Measurements from ENCODE around the gene ZMIZ1. TPM values are rescaled to one million over a fixed set of nuclear protein-coding genes. Genes with fewer than 3 reads are reported as not detected.

The ZMIZ1 gene
- total RNA-seq, 2 experiments from 2014 or later, result 27.3 to 28.2 TPM

DNA sequence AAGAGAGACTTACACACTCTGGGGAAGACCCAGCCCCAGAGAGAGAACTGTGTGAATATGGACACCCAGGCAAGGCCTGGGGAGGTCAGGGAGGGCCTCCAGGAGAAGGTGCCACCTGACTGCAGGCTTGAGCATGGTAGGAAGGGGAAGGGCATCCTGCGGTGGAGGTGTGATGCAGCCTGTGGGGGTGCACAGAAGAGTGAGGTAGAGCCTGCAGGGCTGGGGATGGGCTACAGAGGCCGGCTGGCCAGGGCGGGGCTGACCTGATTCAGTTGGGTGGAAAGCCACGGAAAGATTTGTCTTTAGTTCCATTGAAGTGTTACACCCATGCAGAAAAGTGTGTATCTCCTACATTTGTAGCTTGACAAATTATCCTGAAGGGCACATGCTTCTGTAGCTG, 47.6 kb downstream of the ZMIZ1 start:
- Mint-ChIP-seq H3K27ac (no peak overlapping the region), H3K4me1 (peaks cover 28% of the 10 kb centered on the region), H3K36me3 (no peaks in the 10 kb centered on the region), H3K9me3 (no peaks in the 10 kb centered on the region), H3K4me3 (no peak overlapping the region), H3K27me3 (no peaks in the 10 kb centered on the region)
- no peak for DNase-seq

GRCh38 chr10:79116801-79117723, 48.3 kb downstream of the ZMIZ1 start:
- Mint-ChIP-seq H3K27me3 (no peaks in the 10 kb centered on the region), H3K4me3 (no peak overlapping the region), H3K4me1 (peaks cover 28% of the 10 kb centered on the region)

GRCh38 chr10:79118286-79119202, 49.8 kb downstream of the ZMIZ1 start:
- H3K4me1 Mint-ChIP-seq, result peaks cover 26% of the 10 kb centered on the region
- H3K27ac Mint-ChIP-seq, result no peak overlapping the region
- H3K27me3 Mint-ChIP-seq, result no peaks in the 10 kb centered on the region
- no peak for DNase-seq
- no peaks in the 10 kb centered on the region for H3K36me3 Mint-ChIP-seq
- no peak overlapping the region for H3K4me3 Mint-ChIP-seq
- no peaks in the 10 kb centered on the region for H3K9me3 Mint-ChIP-seq

More at GRCh38 chr10:79116801-79117723, 48.3 kb downstream of the ZMIZ1 start:
- DNase-seq, result no peak
- Mint-ChIP-seq H3K27ac (no peak overlapping the region), H3K36me3 (no peaks in the 10 kb centered on the region), H3K9me3 (no peaks in the 10 kb centered on the region)

DNA sequence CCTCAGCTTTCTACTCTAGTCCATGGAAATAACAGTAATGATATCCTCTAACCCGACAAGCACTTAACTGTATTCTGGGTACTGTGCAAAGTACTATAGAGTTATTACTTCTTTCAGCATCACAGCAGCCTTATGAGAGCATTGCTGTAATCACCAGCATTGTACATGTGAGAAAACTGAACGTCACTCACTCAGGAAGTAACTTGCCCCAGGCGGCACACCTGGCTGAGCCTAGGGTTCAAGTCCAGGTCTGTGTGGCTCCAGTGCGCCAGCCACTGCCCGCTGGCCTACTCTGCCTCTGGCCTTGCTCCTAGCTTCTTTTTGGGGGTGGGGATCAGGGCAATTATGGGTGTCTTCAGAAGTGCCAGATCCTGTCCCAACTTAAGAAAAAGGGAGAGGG, 50.5 kb downstream of the ZMIZ1 start:
- H3K36me3 Mint-ChIP-seq, result no peaks in the 10 kb centered on the region
- H3K27me3 Mint-ChIP-seq, result no peaks in the 10 kb centered on the region
- H3K9me3 Mint-ChIP-seq, result no peaks in the 10 kb centered on the region
- no peak overlapping the region for H3K4me3 Mint-ChIP-seq
- no peak overlapping the region for H3K27ac Mint-ChIP-seq
- no peak for DNase-seq
- H3K4me1 Mint-ChIP-seq, result peaks cover 21% of the 10 kb centered on the region

GRCh38 chr10:79123547-79123963, 54.8 kb downstream of the ZMIZ1 start:
- peaks cover 2% of the 10 kb centered on the region for H3K4me1 Mint-ChIP-seq
- no peak overlapping the region for H3K27ac Mint-ChIP-seq
- H3K36me3 Mint-ChIP-seq, result no peaks in the 10 kb centered on the region
- no peak overlapping the region for H3K4me3 Mint-ChIP-seq
- no peaks in the 10 kb centered on the region for H3K27me3 Mint-ChIP-seq
- H3K9me3 Mint-ChIP-seq, result no peaks in the 10 kb centered on the region
- no peak for DNase-seq

DNA sequence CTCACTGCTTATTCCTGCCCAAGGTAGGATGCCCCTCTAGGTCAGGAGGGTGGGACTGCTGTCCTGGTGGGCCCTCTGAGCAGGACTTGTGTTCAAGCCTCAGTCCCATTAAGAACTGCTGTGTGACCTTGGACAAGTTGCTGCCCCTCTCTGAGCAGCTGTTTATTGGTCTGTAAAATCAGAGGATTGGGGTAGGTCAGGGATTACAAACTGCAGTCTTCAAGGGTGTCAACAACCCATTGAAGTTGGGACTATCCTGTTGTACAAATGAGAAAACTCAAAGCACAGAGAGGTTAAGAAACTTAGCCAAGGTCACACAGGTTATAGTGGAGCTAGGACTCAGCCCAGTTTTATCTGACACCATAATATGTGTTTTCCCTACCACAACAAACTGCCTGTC, 55.3 kb downstream of the ZMIZ1 start:
- no peaks in the 10 kb centered on the region for H3K36me3 Mint-ChIP-seq
- H3K4me1 Mint-ChIP-seq, result peaks cover 2% of the 10 kb centered on the region
- no peaks in the 10 kb centered on the region for H3K27me3 Mint-ChIP-seq
- H3K9me3 Mint-ChIP-seq, result no peaks in the 10 kb centered on the region
- no peak for DNase-seq
- H3K27ac Mint-ChIP-seq, result no peak overlapping the region
- H3K4me3 Mint-ChIP-seq, result no peak overlapping the region

- peaks cover 4% of the 10 kb centered on the region for H3K4me1 Mint-ChIP-seq
- no peaks in the 10 kb centered on the region for H3K27me3 Mint-ChIP-seq
- no peaks in the 10 kb centered on the region for H3K9me3 Mint-ChIP-seq
- H3K4me3 Mint-ChIP-seq, result no peak overlapping the region
- no peak overlapping the region for H3K27ac Mint-ChIP-seq
- no peaks in the 10 kb centered on the region for H3K36me3 Mint-ChIP-seq
- DNase-seq, result no peak
Observed at GRCh38 chr10:79125092-79125491, 56.3 kb downstream of the ZMIZ1 start.

DNA sequence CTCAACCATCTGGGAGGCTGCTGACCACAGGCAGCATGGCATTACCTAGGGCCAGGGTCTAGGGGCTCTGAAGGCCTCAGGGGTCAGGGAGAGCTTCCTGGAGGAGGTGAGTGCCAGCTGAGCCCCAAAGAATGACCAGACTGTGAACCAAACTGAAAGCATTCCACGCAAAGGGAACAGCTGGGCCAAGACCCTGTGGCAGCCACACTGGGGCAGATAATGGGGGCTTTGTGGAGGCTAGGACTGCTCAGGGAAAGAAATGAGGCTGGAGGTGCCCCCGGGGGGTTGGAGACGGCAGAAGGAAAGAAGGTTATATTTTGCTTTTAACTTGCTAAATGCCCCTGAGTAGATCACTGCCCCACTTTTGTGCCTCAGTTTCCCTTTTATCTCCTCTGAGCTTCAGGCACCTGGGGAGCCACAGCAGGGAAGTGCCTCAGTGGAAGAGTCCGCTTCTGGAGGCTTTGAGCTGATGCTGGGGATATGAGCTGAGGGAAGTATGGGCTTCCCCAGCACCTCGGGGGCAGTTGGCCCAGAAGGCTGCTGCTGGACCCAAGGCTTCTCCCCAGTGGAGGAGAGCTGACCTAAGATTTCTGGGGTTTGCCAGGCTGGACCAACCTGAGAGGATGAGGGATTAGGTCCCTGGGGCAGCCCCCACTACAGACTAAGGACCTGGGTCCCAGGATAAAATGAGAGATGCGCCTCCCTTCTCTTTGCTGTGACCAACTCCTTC, 57.8 kb downstream of the ZMIZ1 start:
- Mint-ChIP-seq H3K9me3 (no peaks in the 10 kb centered on the region), H3K4me3 (no peak overlapping the region), H3K4me1 (peaks cover 5% of the 10 kb centered on the region), H3K27me3 (no peaks in the 10 kb centered on the region), H3K36me3 (no peaks in the 10 kb centered on the region), H3K27ac (no peak overlapping the region)
- no peak for DNase-seq

DNA sequence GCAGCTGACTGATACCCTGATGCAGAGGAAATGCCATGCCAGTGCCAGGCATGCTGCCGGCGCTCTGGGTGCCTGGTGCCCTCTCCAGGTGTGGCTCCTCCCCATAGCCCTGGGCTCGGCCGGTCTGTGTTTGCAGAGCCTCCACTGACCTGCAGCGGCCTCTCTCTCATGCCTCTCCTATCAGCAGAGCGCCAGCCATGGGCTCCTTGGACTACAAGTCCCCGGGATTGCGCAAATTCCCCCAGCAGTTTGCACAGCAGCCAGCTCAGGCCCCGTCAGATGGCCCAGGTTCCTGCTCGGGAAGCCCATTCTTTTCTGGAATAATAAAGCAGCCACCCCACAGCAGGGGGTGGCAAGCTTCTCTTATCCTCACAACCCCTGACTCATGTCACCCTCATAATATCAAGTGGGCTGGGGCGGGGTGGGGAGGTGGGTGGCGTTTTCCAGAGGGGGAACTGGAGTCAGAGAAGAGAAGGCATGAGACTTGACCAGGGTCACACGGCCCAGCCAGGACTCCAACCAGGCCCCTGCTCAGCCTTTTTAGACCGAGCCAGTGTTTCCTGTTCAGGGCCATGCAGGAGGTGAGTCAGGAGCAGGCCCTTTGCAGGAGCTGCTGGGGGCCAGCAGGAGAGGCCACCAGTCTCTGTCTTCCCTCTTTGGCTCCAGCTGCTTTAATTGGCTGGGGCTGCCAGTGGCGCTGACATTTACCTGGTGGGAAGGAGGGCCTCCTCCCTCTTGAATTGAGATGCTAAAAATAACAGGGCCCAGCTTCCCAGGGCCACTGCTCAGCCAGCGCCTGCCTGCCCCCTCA, 58.6 kb downstream of the ZMIZ1 start:
- no peaks in the 10 kb centered on the region for H3K27me3 Mint-ChIP-seq
- H3K27ac Mint-ChIP-seq, result no peak overlapping the region
- H3K4me1 Mint-ChIP-seq, result peaks cover 11% of the 10 kb centered on the region
- no peaks in the 10 kb centered on the region for H3K9me3 Mint-ChIP-seq
- no peak for DNase-seq
- H3K36me3 Mint-ChIP-seq, result no peaks in the 10 kb centered on the region
- no peak overlapping the region for H3K4me3 Mint-ChIP-seq

DNA sequence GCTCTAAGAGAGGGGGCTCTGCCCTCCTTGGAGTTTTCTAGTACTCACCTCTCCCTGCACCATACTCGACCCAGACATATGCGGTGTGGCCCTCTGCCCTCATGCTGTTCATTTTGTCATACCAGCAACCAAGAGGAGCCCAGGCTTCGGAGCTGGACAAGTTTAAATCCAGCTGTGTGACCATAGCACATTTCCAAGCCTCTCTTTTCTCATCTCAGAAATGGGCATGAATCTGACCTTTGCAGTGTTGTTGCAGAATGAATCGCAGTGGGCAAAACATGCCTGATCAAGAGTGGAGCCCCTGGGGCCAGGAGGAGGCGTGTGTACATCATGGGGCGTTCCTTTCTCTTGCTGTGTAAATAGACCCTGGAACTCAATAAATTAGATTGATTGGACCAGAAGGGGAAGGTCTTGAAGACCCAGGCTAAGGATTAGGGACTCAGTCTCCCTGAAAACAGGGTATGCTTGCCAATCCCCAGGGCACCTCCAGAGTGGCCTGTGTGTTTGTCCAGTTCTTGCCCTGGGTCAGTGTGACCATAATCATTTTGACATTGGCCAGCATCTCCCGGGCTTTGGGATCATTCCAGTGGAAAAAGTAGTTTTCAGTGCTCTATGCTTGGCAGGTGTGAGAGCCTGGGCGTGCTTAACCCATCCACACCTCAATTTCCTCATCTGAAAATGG, 59.6 kb downstream of the ZMIZ1 start:
- DNase-seq, result no peak
- H3K27me3 Mint-ChIP-seq, result no peaks in the 10 kb centered on the region
- no peaks in the 10 kb centered on the region for H3K9me3 Mint-ChIP-seq
- no peak overlapping the region for H3K27ac Mint-ChIP-seq
- H3K4me3 Mint-ChIP-seq, result no peak overlapping the region
- H3K4me1 Mint-ChIP-seq, result peaks cover 11% of the 10 kb centered on the region
- H3K36me3 Mint-ChIP-seq, result no peaks in the 10 kb centered on the region

DNA sequence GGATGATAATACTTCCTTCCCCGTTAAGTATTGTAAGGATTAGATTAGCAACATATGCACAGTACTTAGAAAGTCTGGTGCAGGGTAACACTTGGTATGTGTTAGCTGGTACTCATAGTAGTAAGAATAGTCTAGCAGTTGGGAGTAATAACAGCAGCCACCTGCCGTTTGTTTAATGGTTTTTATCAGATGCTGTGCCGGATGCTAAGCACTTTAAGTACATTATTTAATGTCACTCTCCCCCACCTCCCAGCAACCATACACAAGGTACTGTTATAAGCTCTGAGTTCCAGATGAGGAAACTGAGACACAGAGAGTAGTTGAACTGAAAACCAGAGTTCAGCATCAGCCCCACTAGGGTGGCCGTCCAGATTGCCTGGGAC, 60.1 kb downstream of the ZMIZ1 start:
- H3K27me3 Mint-ChIP-seq, result no peaks in the 10 kb centered on the region
- no peak for DNase-seq
- H3K27ac Mint-ChIP-seq, result no peak overlapping the region
- H3K36me3 Mint-ChIP-seq, result no peaks in the 10 kb centered on the region
- no peaks in the 10 kb centered on the region for H3K9me3 Mint-ChIP-seq
- peaks cover 11% of the 10 kb centered on the region for H3K4me1 Mint-ChIP-seq
- no peak overlapping the region for H3K4me3 Mint-ChIP-seq

DNA sequence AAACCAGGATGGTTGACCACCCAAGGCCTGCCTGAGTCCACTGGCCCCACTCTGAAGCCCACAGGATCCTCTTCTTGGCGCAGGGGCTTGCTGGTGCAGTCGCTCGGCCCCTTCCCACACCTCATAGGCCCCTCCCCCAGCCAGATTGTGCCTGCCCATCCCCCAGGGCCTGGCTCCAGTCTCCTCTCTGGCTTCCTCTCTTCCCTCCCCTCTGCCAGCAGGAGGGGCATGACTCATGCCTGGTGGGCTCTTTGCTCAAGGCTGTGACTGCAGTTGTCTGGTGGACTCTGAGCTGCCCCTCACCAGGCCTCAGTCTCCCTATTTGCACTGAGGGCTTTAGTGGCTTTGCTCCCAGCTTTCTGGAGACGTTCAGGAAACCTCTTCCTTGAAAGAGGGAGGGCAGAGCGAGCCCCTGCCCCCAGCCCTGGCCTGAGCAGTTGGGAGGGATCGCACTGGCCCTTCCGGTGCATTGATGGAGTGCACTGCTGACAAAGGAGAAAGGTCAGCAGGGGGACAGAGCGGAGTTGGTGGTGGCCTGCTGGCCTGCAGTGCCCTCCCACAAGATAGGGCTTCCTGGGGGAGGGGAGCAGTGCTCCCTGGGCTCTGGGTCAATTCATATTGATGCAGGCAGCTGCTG, 60.7 kb downstream of the ZMIZ1 start:
- no peak for DNase-seq
- peaks cover 11% of the 10 kb centered on the region for H3K4me1 Mint-ChIP-seq
- H3K27ac Mint-ChIP-seq, result no peak overlapping the region
- no peaks in the 10 kb centered on the region for H3K9me3 Mint-ChIP-seq
- no peaks in the 10 kb centered on the region for H3K27me3 Mint-ChIP-seq
- no peaks in the 10 kb centered on the region for H3K36me3 Mint-ChIP-seq
- H3K4me3 Mint-ChIP-seq, result no peak overlapping the region

- no peaks in the 10 kb centered on the region for H3K36me3 Mint-ChIP-seq
- no peaks in the 10 kb centered on the region for H3K27me3 Mint-ChIP-seq
- peaks cover 11% of the 10 kb centered on the region for H3K4me1 Mint-ChIP-seq
- H3K27ac Mint-ChIP-seq, result no peak overlapping the region
- no peak for DNase-seq
- no peak overlapping the region for H3K4me3 Mint-ChIP-seq
- no peaks in the 10 kb centered on the region for H3K9me3 Mint-ChIP-seq
Observed at GRCh38 chr10:79130255-79130654, 61.5 kb downstream of the ZMIZ1 start.

Data from activated naive CD8-positive, alpha-beta T cell treated with anti-CD3 and anti-CD28 coated beads for 36 hours (primary cell).